HEK293 (cell line): ENCODE data around the gene SLC7A9.

Experiments
- CTCF ChIP-seq: fragments of 450-650 bp; formaldehyde crosslinking; IDR thresholded peaks from 2 replicates; pipeline ENCODE4 v1.5.1; 2016; ENCODE audit warnings: missing biosample characterization, missing genetic modification characterization
- GFI1B ChIP-seq: fragments of 450-650 bp; formaldehyde crosslinking; IDR thresholded peaks from 2 replicates; pipeline ENCODE4 v1.5.1; 2016; ENCODE audit warnings: missing biosample characterization, missing genetic modification characterization
- GLIS1 ChIP-seq: fragments of 450-650 bp; formaldehyde crosslinking; IDR thresholded peaks from 2 replicates; pipeline ENCODE4 v1.5.1; 2016; ENCODE audit warnings: missing biosample characterization, missing genetic modification characterization
- HOXA7 ChIP-seq: sonication (generic); formaldehyde crosslinking; IDR thresholded peaks from 2 replicates; pipeline ENCODE4 v1.8.1; 2022; ENCODE audit warnings: missing genetic modification reagents, borderline replicate concordance
- INSM2 ChIP-seq: fragments of 450-650 bp; formaldehyde crosslinking; IDR thresholded peaks from 2 replicates; pipeline ENCODE4 v1.5.1; 2016; ENCODE audit warnings: missing biosample characterization, missing genetic modification characterization
- KLF1 ChIP-seq: fragments of 450-650 bp; formaldehyde crosslinking; IDR thresholded peaks from 2 replicates; pipeline ENCODE4 v1.5.1; 2016; ENCODE audit warnings: missing biosample characterization, missing genetic modification characterization
- KLF8 ChIP-seq: fragments of 450-650 bp; formaldehyde crosslinking; IDR thresholded peaks from 2 replicates; pipeline ENCODE4 v1.5.1; 2016; ENCODE audit warnings: missing biosample characterization, missing genetic modification characterization
- OSR2 ChIP-seq: fragments of 450-650 bp; formaldehyde crosslinking; IDR thresholded peaks from 2 replicates; pipeline ENCODE4 v1.5.1; 2016; ENCODE audit warnings: missing biosample characterization, missing genetic modification characterization
- PBX3 ChIP-seq: sonication (generic); formaldehyde crosslinking; IDR thresholded peaks from 2 replicates; pipeline ENCODE4 v1.8.1; 2022; ENCODE audit warnings: mild to moderate bottlenecking, moderate library complexity, missing genetic modification reagents
- TSHZ1 ChIP-seq: fragments of 450-650 bp; formaldehyde crosslinking; IDR thresholded peaks from 2 replicates; pipeline ENCODE4 v1.5.1; 2016; ENCODE audit warnings: missing biosample characterization, missing genetic modification characterization, borderline replicate concordance
- ZBTB10 ChIP-seq: fragments of 450-650 bp; formaldehyde crosslinking; IDR thresholded peaks from 2 replicates; pipeline ENCODE4 v1.5.1; 2016; ENCODE audit warnings: missing biosample characterization, missing genetic modification characterization
- ZBTB17 ChIP-seq: fragments of 450-650 bp; formaldehyde crosslinking; IDR thresholded peaks from 2 replicates; pipeline ENCODE4 v1.5.1; 2016; ENCODE audit warnings: missing biosample characterization, missing genetic modification characterization
- ZBTB21 ChIP-seq: fragments of 450-650 bp; formaldehyde crosslinking; IDR thresholded peaks from 2 replicates; pipeline ENCODE4 v1.5.1; 2017; ENCODE audit warnings: missing biosample characterization, missing genetic modification characterization
- ZBTB8A ChIP-seq: fragments of 450-650 bp; formaldehyde crosslinking; IDR thresholded peaks from 2 replicates; pipeline ENCODE4 v1.5.1; 2016; ENCODE audit warnings: missing biosample characterization, missing genetic modification characterization
- ZNF146 ChIP-seq: fragments of 450-650 bp; formaldehyde crosslinking; IDR thresholded peaks from 2 replicates; pipeline ENCODE4 v1.5.1; 2016; ENCODE audit warnings: missing biosample characterization, missing genetic modification characterization
- ZNF18 ChIP-seq: fragments of 450-650 bp; formaldehyde crosslinking; IDR thresholded peaks from 2 replicates; pipeline ENCODE4 v1.5.1; 2016; ENCODE audit warnings: missing biosample characterization, missing genetic modification characterization
- ZNF19 ChIP-seq: fragments of 450-650 bp; formaldehyde crosslinking; IDR thresholded peaks from 2 replicates; pipeline ENCODE4; 2016; ENCODE audit warnings: missing biosample characterization, missing genetic modification characterization, low read depth
- ZNF214 ChIP-seq: fragments of 450-650 bp; formaldehyde crosslinking; IDR thresholded peaks from 2 replicates; pipeline ENCODE4 v1.5.1; 2017; ENCODE audit warnings: missing biosample characterization, mild to moderate bottlenecking, missing genetic modification characterization, borderline replicate concordance
- ZNF266 ChIP-seq: fragments of 450-650 bp; formaldehyde crosslinking; IDR thresholded peaks from 2 replicates; pipeline ENCODE4 v1.5.1; 2016; ENCODE audit warnings: missing biosample characterization, missing genetic modification characterization, low read depth
- ZNF280C ChIP-seq: fragments of 450-650 bp; formaldehyde crosslinking; IDR thresholded peaks from 2 replicates; pipeline ENCODE4 v1.5.1; 2016; ENCODE audit warnings: missing biosample characterization, missing genetic modification characterization
- ZNF335 ChIP-seq: fragments of 450-650 bp; formaldehyde crosslinking; conservative IDR thresholded peaks from 2 replicates; pipeline ENCODE4 v1.5.1; 2016; ENCODE audit warnings: missing biosample characterization, missing genetic modification characterization
- ZNF394 ChIP-seq: fragments of 450-650 bp; formaldehyde crosslinking; IDR thresholded peaks from 2 replicates; pipeline ENCODE4 v1.5.1; 2016; ENCODE audit warnings: missing biosample characterization, missing genetic modification characterization, mild to moderate bottlenecking, moderate library complexity, borderline replicate concordance
- ZNF423 ChIP-seq: fragments of 450-650 bp; formaldehyde crosslinking; IDR thresholded peaks from 2 replicates; pipeline ENCODE4 v1.5.1; 2016; ENCODE audit warnings: missing biosample characterization, missing genetic modification characterization
- TF ChIP-seq, protein P1 (sequence below): fragments of 450-650 bp; formaldehyde crosslinking; IDR thresholded peaks from 2 replicates; pipeline ENCODE4 v1.5.1; 2017; ENCODE audit warnings: missing biosample characterization, missing genetic modification characterization

SLC7A9 gene

DNA sequence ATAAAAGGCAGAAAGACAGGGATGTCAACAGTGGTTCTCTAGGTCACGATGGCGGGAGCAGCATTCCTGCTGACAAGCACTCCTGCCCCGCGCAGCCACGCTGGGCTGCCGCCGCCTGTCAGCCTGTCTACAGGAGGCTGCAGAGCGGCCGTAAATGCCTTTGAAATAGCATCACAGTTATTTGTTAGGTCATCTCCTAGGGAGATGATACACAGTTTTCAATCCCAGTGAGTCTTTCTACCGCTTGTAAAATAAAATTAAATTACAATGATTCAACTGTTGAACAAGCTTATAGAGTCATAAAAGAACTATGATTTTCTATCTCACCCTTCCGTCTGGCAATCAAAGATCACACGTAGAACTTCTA, 7.3 kb upstream of the SLC7A9 start (continued):
- TF ChIP-seq ZBTB10 (tag by site-specific recombination) (no peak), ZNF214 (no peak), ZNF19 (tag by site-specific recombination) (no peak), ZNF146 (tag by site-specific recombination) (no peak), TSHZ1 (tag by site-specific recombination) (peak; percentile 76; the same call in 1 of the 2 replicates), GLIS1 (tag by site-specific recombination) (peak; percentile 95), ZNF280C (tag by site-specific recombination) (no peak), ZNF394 (0 out of 2 replicates have a peak, but pooled peaks have one; percentile 22), HOXA7 (CRISPR knock-in tag) (no peak), ZBTB17 (tag by site-specific recombination) (peak; percentile 48; the same call in 1 of the 2 replicates), ZNF335 (tag by site-specific recombination) (peak; percentile 48), ZNF423 (tag by site-specific recombination) (0 out of 2 replicates have a peak, but pooled peaks have one; percentile 31), ZNF266 (tag by site-specific recombination) (no peak), CTCF (no peak), PBX3 (no peak), INSM2 (tag by site-specific recombination) (peak; percentile 68), KLF8 (0 out of 2 replicates have a peak, but pooled peaks have one; percentile 21), ZBTB8A (tag by site-specific recombination) (peak; percentile 52; the same call in 1 of the 2 replicates), GFI1B (peak; percentile 83), ZNF18 (tag by site-specific recombination) (no peak), KLF1 (tag by site-specific recombination) (no peak), ZBTB21 (tag by site-specific recombination) (peak; percentile 62; the same call in 1 of the 2 replicates), OSR2 (tag by site-specific recombination) (peak; percentile 82; the same call in 1 of the 2 replicates)
- TF ChIP-seq, protein P1, sequence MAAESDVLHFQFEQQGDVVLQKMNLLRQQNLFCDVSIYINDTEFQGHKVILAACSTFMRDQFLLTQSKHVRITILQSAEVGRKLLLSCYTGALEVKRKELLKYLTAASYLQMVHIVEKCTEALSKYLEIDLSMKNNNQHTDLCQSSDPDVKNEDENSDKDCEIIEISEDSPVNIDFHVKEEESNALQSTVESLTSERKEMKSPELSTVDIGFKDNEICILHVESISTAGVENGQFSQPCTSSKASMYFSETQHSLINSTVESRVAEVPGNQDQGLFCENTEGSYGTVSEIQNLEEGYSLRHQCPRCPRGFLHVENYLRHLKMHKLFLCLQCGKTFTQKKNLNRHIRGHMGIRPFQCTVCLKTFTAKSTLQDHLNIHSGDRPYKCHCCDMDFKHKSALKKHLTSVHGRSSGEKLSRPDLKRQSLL (tag by site-specific recombination): no peak
